Measurements from ENCODE around the gene NOD2.

Gene NOD2

DNA sequence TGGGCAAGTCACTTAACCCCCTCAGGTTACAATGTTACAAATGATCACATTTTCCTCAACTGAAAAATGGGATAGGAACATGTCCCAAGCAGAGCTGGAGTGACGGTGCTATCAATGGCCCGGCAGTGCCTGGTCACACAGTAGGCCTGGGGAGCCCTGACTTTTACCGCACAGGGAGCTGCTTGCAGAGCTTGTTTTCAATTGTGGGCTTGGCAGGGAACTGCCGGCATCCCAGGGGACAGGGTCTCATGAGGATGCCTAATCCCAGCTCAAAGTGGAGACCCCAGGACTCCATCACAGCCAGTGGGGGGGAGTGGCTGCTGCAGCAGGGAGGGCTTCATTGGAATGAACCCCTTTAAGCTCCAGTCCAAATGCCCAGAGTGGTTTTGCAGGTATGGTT lies 23.7 kb upstream of the NOD2 start:
- no peak for DNase-seq (ENCODE audit: low read depth in 3 of 3, low spot score in 1 of 3)

DNA sequence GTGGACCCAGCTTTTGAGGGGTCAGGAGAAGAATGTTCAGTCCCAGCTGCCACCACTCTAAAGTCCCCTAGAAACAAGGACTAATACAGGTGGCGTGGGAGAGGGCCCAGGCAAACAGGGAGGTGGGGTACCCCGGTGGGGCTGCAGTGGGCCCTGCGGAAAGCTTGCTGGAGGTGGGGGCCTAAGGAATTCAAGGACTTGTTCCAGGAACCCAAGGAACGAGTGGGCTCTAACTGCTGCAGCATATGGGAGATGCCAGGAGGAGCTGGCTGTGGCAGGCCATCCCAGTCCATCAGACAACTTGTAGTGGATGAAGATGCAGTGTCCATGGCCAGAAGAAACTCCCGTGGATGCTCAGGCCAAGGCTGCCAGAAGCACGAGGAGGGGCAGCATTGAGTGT lies 22.9 kb upstream of the NOD2 start:
- no peak for DNase-seq (ENCODE audit: low read depth in 3 of 3, low spot score in 1 of 3)

GRCh38 chr16:50671644-50672260 lies 21.7 kb upstream of the NOD2 start:
- DNase-seq (ENCODE audit: low read depth in 3 of 3, low spot score in 1 of 3) = no peak

DNA sequence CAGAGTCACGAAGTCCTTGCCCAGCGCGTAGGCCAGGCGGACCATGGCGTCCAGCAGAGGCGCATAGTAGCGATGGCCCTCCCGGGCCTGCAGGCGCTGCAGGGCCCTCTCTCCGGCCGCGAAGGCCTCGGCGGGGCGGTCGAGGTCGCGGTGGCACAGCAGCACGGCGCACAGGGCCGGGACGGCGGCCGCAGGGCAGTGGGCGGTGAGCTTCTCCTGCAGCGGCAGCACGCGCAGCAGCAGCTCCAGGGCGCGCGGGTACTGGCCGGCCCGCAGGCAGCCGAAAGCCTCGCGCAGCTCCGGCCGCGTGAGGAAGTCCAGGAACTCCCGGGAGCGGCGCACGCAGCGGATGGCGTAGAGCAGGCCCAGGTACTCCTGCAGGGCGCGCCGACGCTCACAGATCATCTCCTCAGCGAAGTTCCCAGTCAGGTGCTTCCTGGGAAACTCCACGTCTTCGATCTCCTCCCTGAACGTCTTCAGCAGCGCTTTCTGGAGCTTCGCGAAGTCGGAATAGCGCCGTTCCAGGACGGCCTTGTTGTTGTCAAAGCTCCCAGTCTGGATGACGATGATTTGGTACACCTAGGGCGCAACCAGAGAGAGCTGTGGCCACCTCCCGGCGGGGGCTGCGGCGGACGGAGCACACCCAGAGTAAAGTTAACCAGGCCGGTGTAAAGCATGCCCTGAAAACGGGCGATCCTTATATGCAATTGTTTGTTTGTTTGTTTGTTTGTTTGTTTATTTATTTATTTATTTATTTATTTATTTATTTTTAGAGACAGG lies 19.7 kb upstream of the NOD2 start:
- DNase-seq (ENCODE audit: low read depth in 3 of 3, low spot score in 1 of 3) = no peak

DNA sequence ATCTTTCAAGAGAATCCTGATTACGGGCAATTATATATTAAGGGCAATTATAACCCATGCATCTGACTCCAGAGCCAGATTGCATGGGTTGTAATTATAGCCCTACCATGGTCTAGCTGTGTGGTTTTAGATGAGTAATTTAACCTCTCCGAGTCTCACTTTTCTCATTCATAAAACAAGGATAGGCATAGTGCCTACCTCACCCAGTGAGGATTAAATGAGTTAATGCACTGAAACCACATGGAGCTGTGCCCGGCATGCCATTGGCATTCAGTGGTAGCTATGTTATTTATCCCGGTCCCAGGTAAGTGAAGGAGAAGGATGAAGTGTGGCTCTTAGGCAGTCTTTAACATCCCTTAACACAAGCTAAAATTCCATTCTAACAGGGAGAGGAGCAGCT lies 18.6 kb upstream of the NOD2 start:
- no peak for DNase-seq (ENCODE audit: low read depth in 3 of 3, low spot score in 1 of 3)

DNA sequence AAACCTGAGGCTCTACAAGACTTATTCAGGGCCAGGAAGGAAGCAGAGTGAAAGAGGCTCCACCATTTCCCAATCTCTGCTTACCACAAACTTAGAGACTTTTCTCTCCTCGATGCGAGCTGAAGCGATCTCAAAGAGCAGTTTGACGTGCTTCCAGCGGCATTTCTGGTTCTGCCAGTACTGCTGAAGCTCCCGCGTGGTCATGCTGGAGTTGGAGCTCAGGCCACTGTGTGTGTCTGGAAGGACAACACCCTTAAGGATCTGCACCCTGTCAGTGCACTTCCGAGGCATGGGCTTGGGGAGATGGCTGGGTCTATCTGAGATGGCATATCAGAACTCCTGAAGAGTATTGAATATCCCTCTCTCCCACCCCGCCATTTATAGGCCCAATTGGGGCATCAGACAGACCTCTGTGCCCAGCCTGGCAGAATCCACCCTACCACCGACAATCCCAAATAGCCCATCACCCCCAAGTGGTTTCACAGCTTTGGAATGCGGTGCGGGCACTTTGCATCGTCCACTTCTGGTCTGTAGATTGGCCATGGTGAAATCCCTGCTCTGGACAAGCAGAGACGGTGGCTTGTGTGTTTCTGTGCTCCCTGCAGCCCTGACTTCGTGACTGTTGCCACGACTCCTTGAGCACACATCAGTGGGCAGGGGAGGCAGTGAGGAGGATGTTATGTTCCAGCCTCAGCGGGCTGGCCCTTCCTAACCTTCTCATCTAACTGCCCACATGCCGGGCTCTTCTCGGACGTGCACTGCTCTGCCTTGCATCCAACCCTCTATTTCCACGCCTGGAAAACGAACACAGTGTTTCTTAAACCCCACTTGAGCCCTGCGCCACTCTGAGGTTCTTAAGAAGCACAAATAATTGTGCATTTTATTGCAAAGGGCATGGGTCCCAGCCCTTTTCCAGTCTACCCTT lies 17.5 kb upstream of the NOD2 start:
- DNase-seq (ENCODE audit: low read depth in 3 of 3, low spot score in 1 of 3) = no peak

- DNase-seq (ENCODE audit: low read depth in 3 of 3, low spot score in 1 of 3) = no peak
Measured at GRCh38 chr16:50676684-50677225, 16.7 kb upstream of the NOD2 start.

DNA sequence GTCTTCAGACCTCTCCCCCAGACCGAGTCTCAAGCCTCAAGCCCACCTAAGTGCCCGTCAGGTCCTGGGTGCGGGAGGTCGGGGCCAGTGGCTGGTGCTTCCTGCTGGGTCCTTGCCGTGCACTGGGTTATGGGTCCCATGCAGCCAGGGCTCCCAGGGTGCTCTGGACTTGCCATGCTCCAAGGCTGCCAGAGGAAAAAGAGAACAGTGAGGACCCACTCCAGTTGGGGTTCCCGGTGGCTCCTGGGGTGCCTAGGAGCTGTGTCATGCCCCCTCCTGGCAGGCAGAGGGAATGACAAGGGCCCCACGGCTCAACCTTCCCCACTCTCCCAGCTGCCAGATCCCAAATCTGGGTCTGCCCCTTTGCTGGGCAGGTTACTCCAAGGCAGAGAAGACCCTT lies 16.1 kb upstream of the NOD2 start:
- no peak for DNase-seq (ENCODE audit: low read depth in 3 of 3, low spot score in 1 of 3)

- no peak for DNase-seq (ENCODE audit: low read depth in 3 of 3, low spot score in 1 of 3)
Measured at GRCh38 chr16:50678531-50678930, 14.9 kb upstream of the NOD2 start.

DNA sequence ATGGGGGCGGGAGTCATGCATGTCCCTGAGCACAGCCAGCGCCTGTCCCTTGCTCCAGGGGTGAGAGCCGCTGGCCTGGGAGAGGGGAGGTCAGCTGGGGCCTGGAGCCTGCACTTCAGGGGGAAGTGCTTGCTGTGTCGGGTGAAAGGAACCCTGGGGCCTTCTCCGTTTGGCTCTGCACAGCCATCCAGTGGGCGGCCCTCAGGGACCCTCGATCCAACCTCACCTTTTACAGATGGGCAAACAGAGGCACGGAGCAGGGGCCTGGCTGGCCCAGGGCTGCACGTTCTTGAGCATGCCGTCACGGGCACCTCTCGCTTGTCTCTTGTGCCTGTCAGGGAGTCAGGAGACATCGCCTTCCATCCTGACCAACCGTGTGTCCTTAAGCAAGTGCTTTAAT lies 14.1 kb upstream of the NOD2 start:
- DNase-seq (ENCODE audit: low read depth in 3 of 3, low spot score in 1 of 3) = no peak

- DNase-seq (ENCODE audit: low read depth in 3 of 3, low spot score in 1 of 3) = no peak
Measured at GRCh38 chr16:50679676-50680555, 13.5 kb upstream of the NOD2 start.

- no peak for DNase-seq (ENCODE audit: low read depth in 3 of 3, low spot score in 1 of 3)
Measured at GRCh38 chr16:50680556-50680893, 12.9 kb upstream of the NOD2 start.

- DNase-seq (ENCODE audit: low read depth in 3 of 3, low spot score in 1 of 3) = peak in 1 of 3 donors; percentile 48
Measured at GRCh38 chr16:50681021-50681885, 12.2 kb upstream of the NOD2 start, which contains the start of gene SNX20. TSS of gene SNX20 (minus strand) at chr16:50681312. CDS start at chr16:50677526, 3,786 bp downstream.

DNA sequence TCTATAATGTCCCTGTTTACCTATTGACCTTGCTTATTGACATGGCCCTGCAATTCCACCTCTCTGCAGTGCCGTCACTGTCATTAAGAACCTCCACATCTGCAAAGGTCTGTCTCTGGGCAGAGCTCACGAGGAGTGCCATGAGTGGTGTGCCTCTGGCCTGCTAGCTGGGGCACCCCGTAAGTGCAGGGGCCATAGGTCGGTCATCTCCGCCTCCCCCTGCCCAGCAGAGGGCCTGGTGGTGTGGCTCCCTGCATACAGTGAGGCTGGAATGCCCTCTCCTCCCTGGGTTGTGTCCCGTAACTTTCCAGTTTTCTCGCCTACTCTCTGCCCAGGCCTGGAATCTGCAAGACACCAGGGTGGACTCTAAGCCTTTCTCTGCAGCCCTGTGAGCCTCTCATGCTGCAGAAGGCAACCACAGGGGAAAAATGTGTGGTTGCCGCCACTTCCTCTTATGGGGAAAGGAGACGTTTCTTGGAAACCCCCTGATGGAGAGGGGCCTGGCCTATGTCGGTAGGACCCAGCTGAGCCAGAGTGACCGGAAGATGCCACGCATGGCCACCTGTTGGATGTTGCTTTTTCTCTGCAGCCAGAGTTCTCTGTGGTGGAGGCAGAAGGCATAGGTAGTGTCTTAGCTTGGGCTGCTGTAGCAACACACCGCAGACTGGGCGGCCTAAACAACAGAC lies 9.6 kb upstream of the NOD2 start:
- DNase-seq (ENCODE audit: low read depth in 3 of 3, low spot score in 1 of 3) = no peak

GRCh38 chr16:50684823-50685461 lies 8.5 kb upstream of the NOD2 start:
- DNase-seq (ENCODE audit: low read depth in 3 of 3, low spot score in 1 of 3) = no peak

DNA sequence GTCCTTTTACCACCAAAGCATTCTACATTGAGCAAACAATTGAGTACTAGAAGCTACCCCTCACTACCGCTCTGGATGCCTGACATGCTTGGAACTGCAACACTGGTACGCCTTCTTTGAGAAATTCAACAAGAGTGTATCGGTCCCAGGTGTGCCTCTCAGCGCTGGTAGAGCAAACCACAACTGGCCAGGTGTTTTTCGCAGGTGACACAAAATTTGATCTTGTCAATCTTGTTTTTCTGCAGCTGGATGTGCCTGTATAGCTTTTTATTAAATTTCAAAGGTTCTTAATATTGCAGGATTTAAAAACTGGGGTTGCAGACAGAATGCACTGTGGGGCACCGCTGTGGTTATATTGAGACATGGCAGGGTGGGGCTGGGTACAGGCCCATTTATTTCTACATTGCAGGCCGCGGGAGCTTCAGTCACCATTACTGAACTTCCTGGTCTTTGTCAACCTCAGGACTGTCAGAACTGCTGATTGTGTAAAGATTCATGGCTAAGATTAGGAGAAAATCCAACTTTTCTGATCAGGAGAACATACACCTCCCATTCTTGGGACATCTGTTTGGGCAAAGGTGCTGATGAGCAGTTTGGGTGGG lies 7.8 kb upstream of the NOD2 start:
- DNase-seq (ENCODE audit: low read depth in 3 of 3, low spot score in 1 of 3) = no peak

- DNase-seq (ENCODE audit: low read depth in 3 of 3, low spot score in 1 of 3) = no peak
Measured at GRCh38 chr16:50688083-50688482, 5.3 kb upstream of the NOD2 start.

DNA sequence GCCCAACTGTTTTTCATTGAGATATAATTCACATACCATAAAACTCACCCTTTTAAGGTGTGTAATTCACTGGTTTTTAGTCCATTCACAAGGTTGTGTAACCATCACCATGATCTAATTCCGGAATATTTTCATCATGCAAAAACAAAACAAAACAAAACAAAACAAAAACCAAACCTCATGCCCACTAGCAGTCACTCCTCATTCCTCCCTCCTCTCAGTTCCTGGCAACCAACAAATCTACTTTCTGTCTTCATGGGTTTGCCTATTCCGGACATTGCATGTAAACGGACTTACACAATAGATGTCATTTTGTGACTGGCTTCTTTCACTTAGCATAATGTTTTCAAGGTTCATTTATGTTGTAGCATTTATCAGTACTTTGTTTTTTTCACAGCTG lies 4.5 kb upstream of the NOD2 start:
- DNase-seq (ENCODE audit: low read depth in 3 of 3, low spot score in 1 of 3) = no peak
